ENCODE results near the gene ASCL5.

Gene ASCL5

GRCh38 chr1:201153474-201154388 is 26.7 kb upstream of the ASCL5 start:
- DNase-seq: no peak

GRCh38 chr1:201149400-201149799 is 22.4 kb upstream of the ASCL5 start:
- DNase-seq: no peak

GRCh38 chr1:201147396-201148015 is 20.5 kb upstream of the ASCL5 start:
- no peak for DNase-seq

- no peak for DNase-seq
These were observed 19.8 kb upstream of the ASCL5 start for GRCh38 chr1:201146626-201147390.

GRCh38 chr1:201145816-201146215 is 18.8 kb upstream of the ASCL5 start:
- DNase-seq: no peak

GRCh38 chr1:201145132-201145531 is 18.1 kb upstream of the ASCL5 start:
- DNase-seq: no peak

- no peak for DNase-seq
These were observed 17.7 kb upstream of the ASCL5 start for GRCh38 chr1:201144701-201145100.

GRCh38 chr1:201143726-201144635 is 17.0 kb upstream of the ASCL5 start:
- no peak for DNase-seq

- DNase-seq: no peak
These were observed 16.1 kb upstream of the ASCL5 start for GRCh38 chr1:201142849-201143725.

GRCh38 chr1:201142011-201142848 is 15.2 kb upstream of the ASCL5 start:
- DNase-seq: no peak

- DNase-seq: no peak
These were observed 14.4 kb upstream of the ASCL5 start for GRCh38 chr1:201141418-201141817.

- DNase-seq: no peak
These were observed 13.9 kb upstream of the ASCL5 start for GRCh38 chr1:201140941-201141260.

GRCh38 chr1:201140235-201140940 is 13.4 kb upstream of the ASCL5 start:
- DNase-seq: no peak

GRCh38 chr1:201139756-201140155 is 12.8 kb upstream of the ASCL5 start:
- DNase-seq: no peak

GRCh38 chr1:201139306-201139705 is 12.3 kb upstream of the ASCL5 start:
- no peak for DNase-seq

GRCh38 chr1:201138311-201138840 is 11.4 kb upstream of the ASCL5 start:
- no peak for DNase-seq

GRCh38 chr1:201137579-201138310 is 10.8 kb upstream of the ASCL5 start:
- DNase-seq: no peak

- DNase-seq: no peak
These were observed 10.0 kb upstream of the ASCL5 start for GRCh38 chr1:201137024-201137392.

Data from NCI-H2171 (cell line).